Trophoblast cell (in vitro differentiated cells and primary cell): ENCODE measurements around the gene GTF2F2.

ENCODE experiments used
- DNase-seq, 2 donors: peaks; one replicate each; pipeline ENCODE4 v3.0.0-alpha.2; 2016
- H2AFZ ChIP-seq: 2 replicates; pipeline ENCODE4 v1.6.1; 2013; ENCODE audit warnings: low read length, moderate library complexity, mild to moderate bottlenecking; ENCODE audit not compliant: insufficient read depth, poor library complexity
- H2AK5ac ChIP-seq: 2 replicates; pipeline ENCODE4 v1.6.1; 2013; ENCODE audit warnings: mild to moderate bottlenecking, low read length
- H2BK120ac ChIP-seq: 2 replicates; pipeline ENCODE4 v1.6.1; 2013; ENCODE audit warnings: low read length, mild to moderate bottlenecking, moderate library complexity; ENCODE audit not compliant: insufficient read depth, poor library complexity
- H2BK12ac ChIP-seq: 2 replicates; pipeline ENCODE4 v1.6.1; 2013; ENCODE audit warnings: mild to moderate bottlenecking, low read length, moderate library complexity
- H2BK5ac ChIP-seq: 2 replicates; pipeline ENCODE4 v1.6.1; 2013; ENCODE audit warnings: low read length, low read depth, moderate library complexity, mild to moderate bottlenecking; ENCODE audit not compliant: poor library complexity
- H3K14ac ChIP-seq: 2 replicates; pipeline ENCODE4 v1.6.1; 2013; ENCODE audit warnings: mild to moderate bottlenecking, low read length
- H3K18ac ChIP-seq: 2 replicates; pipeline ENCODE4 v1.6.1; 2013; ENCODE audit warnings: mild to moderate bottlenecking, low read length
- H3K23ac ChIP-seq: 2 replicates; pipeline ENCODE4 v1.6.1; 2013; ENCODE audit warnings: low read length
- H3K27ac ChIP-seq: 2 replicates; pipeline ENCODE4 v1.5.1; 2013; ENCODE audit warnings: low read depth, mild to moderate bottlenecking, inconsistent platforms, low read length, moderate library complexity
- H3K27me3 ChIP-seq: 2 replicates; pipeline ENCODE4 v1.6.1; 2013; ENCODE audit warnings: inconsistent platforms, mild to moderate bottlenecking, low read length, moderate library complexity; ENCODE audit not compliant: insufficient read depth
- H3K36me3 ChIP-seq, 2 experiments: 1 replicate in 1 of 2; 2 replicates in 1 of 2; pipeline ENCODE4 v1.6.1; 2013; ENCODE audit warnings: low read length in 2 of 2, mild to moderate bottlenecking in 2 of 2, moderate library complexity in 1 of 2; ENCODE audit not compliant: insufficient read depth in 2 of 2, control insufficient read depth in 1 of 2
- H3K4ac ChIP-seq: 2 replicates; pipeline ENCODE4 v1.6.1; 2013; ENCODE audit warnings: low read depth, mild to moderate bottlenecking, low read length, moderate library complexity
- H3K4me1 ChIP-seq, 2 experiments: 1 replicate in 1 of 2; 2 replicates in 1 of 2; pipeline ENCODE4 v1.6.1; 2013; ENCODE audit warnings: low read length in 2 of 2, mild to moderate bottlenecking in 2 of 2, moderate library complexity in 1 of 2; ENCODE audit not compliant: insufficient read depth in 2 of 2, control insufficient read depth in 1 of 2
- H3K4me2 ChIP-seq: 2 replicates; pipeline ENCODE4 v1.6.1; 2013; ENCODE audit warnings: inconsistent platforms, mild to moderate bottlenecking, low read length, moderate library complexity
- H3K4me3 ChIP-seq: 2 replicates; pipeline ENCODE4 v1.5.1; 2013; ENCODE audit warnings: mild to moderate bottlenecking, low read depth, low read length, inconsistent platforms
- H3K79me1 ChIP-seq: one replicate; pipeline ENCODE4 v1.6.1; 2013; ENCODE audit warnings: low read length
- H3K79me2 ChIP-seq: 2 replicates; pipeline ENCODE4 v1.6.1; 2013; ENCODE audit warnings: low read length, mild to moderate bottlenecking; ENCODE audit not compliant: control insufficient read depth, insufficient read depth, poor library complexity
- H3K9ac ChIP-seq: 2 replicates; pipeline ENCODE4 v1.6.1; 2013; ENCODE audit warnings: mild to moderate bottlenecking, low read length
- H3K9me3 ChIP-seq: 2 replicates; pipeline ENCODE4 v1.6.1; 2013; ENCODE audit warnings: low read depth, mild to moderate bottlenecking, control low read depth, inconsistent platforms, low read length; ENCODE audit not compliant: insufficient read depth
- H4K12ac ChIP-seq: 2 replicates; pipeline ENCODE4 v1.6.1; 2013; ENCODE audit warnings: low read depth, mild to moderate bottlenecking, low read length, moderate library complexity
- H4K8ac ChIP-seq: 2 replicates; pipeline ENCODE4 v1.6.1; 2013; ENCODE audit warnings: low read depth, mild to moderate bottlenecking, low read length, moderate library complexity
- H4K91ac ChIP-seq: one replicate; pipeline ENCODE4 v1.6.1; 2013; ENCODE audit warnings: low read depth, mild to moderate bottlenecking, low read length, moderate library complexity
- WGBS: extraction: QIAGEN DNeasy Blood & Tissue Kit; methylation state at CpG from one replicate; pipeline ENCODE4 v1.1.7; 2013; ENCODE audit warnings: missing lambda C conversion rate; ENCODE audit not compliant: insufficient read length, insufficient coverage; ENCODE audit errors: extremely low coverage; 5-methylcytosine and 5-hydroxymethylcytosine counted together

Gene GTF2F2

DNA sequence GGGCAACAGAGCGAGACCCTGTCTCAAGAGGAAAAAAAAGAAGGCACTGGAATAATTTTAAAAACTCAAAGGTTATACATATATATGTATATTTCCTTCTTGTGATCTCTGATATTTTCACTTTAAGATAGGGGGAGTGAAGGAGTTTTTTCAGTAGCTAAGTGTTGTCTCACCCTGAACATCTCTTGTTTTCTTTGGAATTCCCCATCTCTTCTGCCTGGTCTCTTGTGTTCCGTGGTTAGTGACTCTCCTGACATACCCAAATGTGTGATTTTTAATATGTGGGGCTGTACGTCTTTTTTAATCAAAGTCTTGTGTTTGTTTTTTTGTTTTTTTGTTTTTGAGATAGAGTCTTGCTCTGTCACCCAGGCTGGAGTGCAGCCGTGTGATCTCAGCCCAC is 95.9 kb downstream of the GTF2F2 start:
- WGBS, result no CpG with 5 or more reads among the region's 4 CpGs
- DNase-seq, result no peak
- H3K27ac ChIP-seq, result no peak overlapping the region

DNA sequence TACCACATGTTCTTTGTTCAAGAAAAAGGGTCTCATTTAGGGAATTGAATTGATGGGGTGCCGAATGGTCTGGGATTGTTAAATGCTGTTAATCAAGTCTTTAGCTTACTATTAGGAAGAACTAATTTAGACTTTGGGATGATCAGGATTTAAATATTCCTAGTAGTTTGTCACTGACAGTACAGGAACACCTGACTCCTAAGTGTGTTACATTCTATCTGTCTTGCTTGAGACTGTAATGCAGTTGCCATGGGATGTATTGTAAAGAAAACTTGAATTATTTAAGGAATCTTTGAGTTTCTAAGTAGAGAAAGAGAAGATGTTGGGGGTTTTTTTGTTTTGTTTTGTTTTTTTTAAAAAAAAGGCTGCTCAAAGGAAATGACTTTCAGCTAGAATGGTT is 98.4 kb downstream of the GTF2F2 start:
- peak in 1 of 2 donors; percentile 34 for DNase-seq
- Histone ChIP-seq H2AK5ac (no peak overlapping the region), H3K4me2 (no peak overlapping the region), H3K18ac (no peak overlapping the region), H2BK120ac (no peak overlapping the region), H3K36me3 (no peaks in the 10 kb centered on the region), H3K4ac (no peak overlapping the region), H3K79me2 (no peaks in the 10 kb centered on the region), H3K27ac (no peak overlapping the region), H3K9ac (no peak overlapping the region), H2BK12ac (no peak overlapping the region), H3K79me1 (no peaks in the 10 kb centered on the region), H2BK5ac (no peak overlapping the region), H3K9me3 (no peaks in the 10 kb centered on the region), H3K14ac (no peak overlapping the region), H4K91ac (no peak overlapping the region), H3K23ac (no peak overlapping the region), H2AFZ (no peak overlapping the region), H3K4me3 (no peak overlapping the region), H3K4me1 (no peaks in the 10 kb centered on the region), H3K27me3 (no peaks in the 10 kb centered on the region), H4K8ac (no peak overlapping the region), H4K12ac (no peak overlapping the region)
- WGBS, result no CpG with 5 or more reads among the region's 1 CpG

More for the DNA sequence above, 95.9 kb downstream of the GTF2F2 start:
- H3K4ac ChIP-seq, result no peak overlapping the region
- H4K8ac ChIP-seq, result no peak overlapping the region
- no peak overlapping the region for H3K14ac ChIP-seq
- H3K27me3 ChIP-seq, result no peaks in the 10 kb centered on the region
- no peak overlapping the region for H2BK12ac ChIP-seq
- H3K9me3 ChIP-seq, result no peaks in the 10 kb centered on the region
- no peak overlapping the region for H2AK5ac ChIP-seq
- H2BK5ac ChIP-seq, result no peak overlapping the region
- no peaks in the 10 kb centered on the region for H3K36me3 ChIP-seq
- no peaks in the 10 kb centered on the region for H3K79me1 ChIP-seq
- H4K91ac ChIP-seq, result no peak overlapping the region
- no peak overlapping the region for H3K18ac ChIP-seq
- H2AFZ ChIP-seq, result no peak overlapping the region
- no peak overlapping the region for H3K23ac ChIP-seq
- H2BK120ac ChIP-seq, result no peak overlapping the region
- H4K12ac ChIP-seq, result no peak overlapping the region
- H3K79me2 ChIP-seq, result no peaks in the 10 kb centered on the region
- H3K9ac ChIP-seq, result no peak overlapping the region
- H3K4me2 ChIP-seq, result no peak overlapping the region
- H3K4me1 ChIP-seq, result no peaks in the 10 kb centered on the region
- no peak overlapping the region for H3K4me3 ChIP-seq

DNA sequence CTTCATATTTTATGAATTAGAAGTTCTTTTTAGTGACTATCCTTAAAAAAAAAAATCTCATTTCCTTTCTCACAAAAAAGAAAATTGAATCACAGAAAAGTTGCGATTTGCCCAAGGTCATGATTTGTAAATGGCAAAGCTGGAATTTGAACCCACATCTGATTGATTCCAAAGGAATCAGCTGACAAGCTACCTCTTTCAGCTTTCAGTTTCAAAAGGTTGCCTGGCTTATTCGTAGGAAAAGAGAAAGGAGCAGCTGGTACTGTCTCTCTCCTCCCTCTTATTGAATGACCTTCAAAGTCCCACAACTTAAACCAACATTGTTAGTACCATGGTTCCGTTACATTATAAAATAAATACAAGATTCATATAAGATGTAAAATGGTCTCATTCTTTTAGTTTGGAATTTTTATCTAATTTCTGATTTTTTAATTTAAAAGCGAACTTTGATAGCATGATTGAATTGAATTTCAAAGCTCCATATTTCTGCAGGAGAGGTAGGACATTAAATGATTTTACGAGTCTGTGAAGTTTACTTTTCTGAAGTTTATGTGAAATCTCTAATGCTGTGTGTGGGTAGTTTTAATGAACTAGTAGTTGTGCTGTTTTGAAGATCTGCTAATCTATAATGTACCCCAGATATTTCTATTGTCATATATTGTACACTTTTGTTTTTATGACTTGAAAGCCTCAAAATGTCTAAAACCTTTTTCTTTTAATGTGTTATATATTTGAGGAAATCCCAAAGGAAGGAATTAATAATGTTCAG is 99.0 kb downstream of the GTF2F2 start:
- H2BK120ac ChIP-seq, result no peak overlapping the region
- H2BK12ac ChIP-seq, result no peak overlapping the region
- peak; percentile 24 to 73 for DNase-seq
- no peak overlapping the region for H3K23ac ChIP-seq
- no peaks in the 10 kb centered on the region for H3K27me3 ChIP-seq
- no peaks in the 10 kb centered on the region for H3K36me3 ChIP-seq
- no peak overlapping the region for H3K27ac ChIP-seq
- no peak overlapping the region for H3K4me2 ChIP-seq
- H3K4me3 ChIP-seq, result no peak overlapping the region
- H3K4me1 ChIP-seq, result no peaks in the 10 kb centered on the region
- H3K14ac ChIP-seq, result no peak overlapping the region
- no peaks in the 10 kb centered on the region for H3K79me2 ChIP-seq
- no peak overlapping the region for H3K4ac ChIP-seq
- H3K79me1 ChIP-seq, result no peaks in the 10 kb centered on the region
- no peaks in the 10 kb centered on the region for H3K9me3 ChIP-seq
- no peak overlapping the region for H2AFZ ChIP-seq
- H3K18ac ChIP-seq, result no peak overlapping the region
- no peak overlapping the region for H3K9ac ChIP-seq
- no peak overlapping the region for H4K12ac ChIP-seq
- H2AK5ac ChIP-seq, result no peak overlapping the region
- no peak overlapping the region for H2BK5ac ChIP-seq
- no peak overlapping the region for H4K91ac ChIP-seq
- H4K8ac ChIP-seq, result no peak overlapping the region
- WGBS, result no CpG with 5 or more reads among the region's 5 CpGs

DNA sequence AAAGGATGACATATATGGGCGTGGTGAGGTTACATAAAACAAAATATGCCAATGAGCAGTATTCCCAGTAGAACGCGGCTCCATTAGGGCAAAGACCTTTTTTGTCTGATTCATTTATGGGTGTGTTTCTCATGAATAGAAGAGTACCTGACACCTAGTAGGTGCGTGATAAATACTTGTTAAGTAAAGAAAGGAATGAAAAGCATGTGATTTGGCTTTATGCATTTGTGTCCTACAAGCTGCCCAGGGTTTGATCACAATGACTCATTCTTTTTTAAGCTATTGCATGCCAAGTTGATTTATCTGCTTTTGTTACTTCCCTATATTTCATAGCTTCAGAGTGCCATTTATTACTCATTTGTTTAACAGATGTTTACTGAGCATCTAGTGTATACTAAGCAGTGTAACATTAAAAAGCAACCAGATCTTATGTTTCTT is 99.6 kb downstream of the GTF2F2 start:
- no peaks in the 10 kb centered on the region for H3K9me3 ChIP-seq
- no peaks in the 10 kb centered on the region for H3K4me1 ChIP-seq
- H3K4ac ChIP-seq, result no peak overlapping the region
- no peak overlapping the region for H2AFZ ChIP-seq
- whole genome bisulfite sequencing, result no CpG with 5 or more reads among the region's 4 CpGs
- H3K4me2 ChIP-seq, result no peak overlapping the region
- no peak overlapping the region for H2BK12ac ChIP-seq
- H3K18ac ChIP-seq, result no peak overlapping the region
- H2AK5ac ChIP-seq, result no peak overlapping the region
- H4K91ac ChIP-seq, result no peak overlapping the region
- no peak overlapping the region for H2BK120ac ChIP-seq
- no peak overlapping the region for H3K9ac ChIP-seq
- no peaks in the 10 kb centered on the region for H3K79me2 ChIP-seq
- no peak overlapping the region for H3K4me3 ChIP-seq
- H3K36me3 ChIP-seq, result no peaks in the 10 kb centered on the region
- H3K14ac ChIP-seq, result no peak overlapping the region
- H3K27me3 ChIP-seq, result no peaks in the 10 kb centered on the region
- H3K79me1 ChIP-seq, result no peaks in the 10 kb centered on the region
- H4K12ac ChIP-seq, result no peak overlapping the region
- H2BK5ac ChIP-seq, result no peak overlapping the region
- DNase-seq, result peak in 1 of 2 donors; percentile 31
- H3K23ac ChIP-seq, result no peak overlapping the region
- no peak overlapping the region for H3K27ac ChIP-seq
- H4K8ac ChIP-seq, result no peak overlapping the region
